H7 (cell line): Measurements from ENCODE around the gene FKBP14. TPM values are rescaled to one million over a fixed set of nuclear protein-coding genes. Genes with fewer than 3 reads are reported as not detected.
A peak's percentile ranks its signal among the peaks of the same experiment; 100 is the strongest.

Experiments used
- DNase-seq: peaks from one replicate; pipeline ENCODE4 v3.0.0; 2012
- H3K27me3 ChIP-seq: 2 replicates; pipeline ENCODE4 v1.6.0; 2011; ENCODE audit warnings: mild to moderate bottlenecking, low read length; ENCODE audit not compliant: control insufficient read depth, insufficient read depth
- H3K36me3 ChIP-seq: replicated peaks from 2 replicates; pipeline ENCODE4 v1.5.1; 2011; ENCODE audit warnings: low read length; ENCODE audit not compliant: control insufficient read depth, insufficient read depth
- H3K4me3 ChIP-seq: 2 replicates; pipeline ENCODE4 v1.5.1; 2011; ENCODE audit warnings: low read depth, mild to moderate bottlenecking, control low read depth, low read length, moderate library complexity; ENCODE audit not compliant: insufficient read depth
- total RNA-seq: library from RNA; depleted of rRNA; stranded (reverse); fragments of >200 nt; shearing (Covaris generic); gene quantifications from 2 replicates; pipeline ENCODE4 v1.2.3, GENCODE V29; 2014

Gene FKBP14
- total RNA-seq, 1 experiment from 2014 or later = 12.5 TPM

- Histone ChIP-seq H3K36me3 (peaks cover 17% of the 10 kb centered on the region), H3K27me3 (no peaks in the 10 kb centered on the region), H3K4me3 (no peak overlapping the region)
- no peak for DNase-seq
Observed at GRCh38 chr7:30047124-30047523, 20.6 kb upstream of the FKBP14 start.

- DNase-seq = no peak
- Histone ChIP-seq H3K4me3 (no peak overlapping the region), H3K36me3 (peaks cover 15% of the 10 kb centered on the region), H3K27me3 (no peaks in the 10 kb centered on the region)
Observed at GRCh38 chr7:30046127-30046770, 19.7 kb upstream of the FKBP14 start.

- Histone ChIP-seq H3K27me3 (no peaks in the 10 kb centered on the region), H3K36me3 (peaks cover 9% of the 10 kb centered on the region), H3K4me3 (no peak overlapping the region)
- DNase-seq = no peak
Observed at GRCh38 chr7:30041526-30042269, 15.2 kb upstream of the FKBP14 start.

GRCh38 chr7:30040938-30041337 is 14.4 kb upstream of the FKBP14 start:
- Histone ChIP-seq H3K27me3 (no peaks in the 10 kb centered on the region), H3K36me3 (peaks cover 3% of the 10 kb centered on the region; the same call in 1 of the 2 replicates), H3K4me3 (no peak overlapping the region)
- no peak for DNase-seq

GRCh38 chr7:30038196-30038980 is 11.9 kb upstream of the FKBP14 start:
- no peaks in the 10 kb centered on the region for H3K27me3 ChIP-seq
- DNase-seq = no peak
- no peaks in the 10 kb centered on the region for H3K36me3 ChIP-seq
- no peak overlapping the region for H3K4me3 ChIP-seq

GRCh38 chr7:30036220-30036619 is 9.7 kb upstream of the FKBP14 start:
- no peaks in the 10 kb centered on the region for H3K36me3 ChIP-seq
- no peak overlapping the region for H3K4me3 ChIP-seq
- H3K27me3 ChIP-seq = no peaks in the 10 kb centered on the region
- no peak for DNase-seq

GRCh38 chr7:30034501-30034900 is 8.0 kb upstream of the FKBP14 start:
- Histone ChIP-seq H3K27me3 (no peaks in the 10 kb centered on the region), H3K36me3 (no peaks in the 10 kb centered on the region), H3K4me3 (no peak overlapping the region)
- DNase-seq = no peak

GRCh38 chr7:30032310-30033125 is 6.0 kb upstream of the FKBP14 start:
- no peaks in the 10 kb centered on the region for H3K36me3 ChIP-seq
- no peak for DNase-seq
- no peaks in the 10 kb centered on the region for H3K27me3 ChIP-seq
- H3K4me3 ChIP-seq = no peak overlapping the region

- H3K27me3 ChIP-seq = no peaks in the 10 kb centered on the region
- H3K4me3 ChIP-seq = peak overlapping the region; percentile 79; the same call in 1 of the 2 replicates
- no peaks in the 10 kb centered on the region for H3K36me3 ChIP-seq
- DNase-seq = peak; percentile 26
Observed at GRCh38 chr7:30029696-30030095, 3.2 kb upstream of the FKBP14 start.

GRCh38 chr7:30028749-30029635 is 2.5 kb upstream of the FKBP14 start:
- Histone ChIP-seq H3K36me3 (no peaks in the 10 kb centered on the region), H3K27me3 (no peaks in the 10 kb centered on the region), H3K4me3 (peak overlapping the region; percentile 79)
- DNase-seq = peak; percentile 78

GRCh38 chr7:30028216-30028748 is 1.8 kb upstream of the FKBP14 start, which contains the start of gene PLEKHA8:
Gene PLEKHA8 (plus strand): TSS chr7:30028412. CDS start chr7:30028763, 351 bp downstream.
- Histone ChIP-seq H3K27me3 (no peaks in the 10 kb centered on the region), H3K36me3 (no peaks in the 10 kb centered on the region), H3K4me3 (peak within 1 kb of the TSS; percentile 79)
- DNase-seq = peak; percentile 93

GRCh38 chr7:30027740-30028215 is 1.3 kb upstream of the FKBP14 start:
- H3K4me3 ChIP-seq = peak overlapping the region; percentile 79
- no peaks in the 10 kb centered on the region for H3K36me3 ChIP-seq
- H3K27me3 ChIP-seq = no peaks in the 10 kb centered on the region
- DNase-seq = no peak

- no peaks in the 10 kb centered on the region for H3K27me3 ChIP-seq
- H3K36me3 ChIP-seq = no peaks in the 10 kb centered on the region
- DNase-seq = no peak
- peak overlapping the region; percentile 79 for H3K4me3 ChIP-seq
Observed at GRCh38 chr7:30027065-30027456, 559 bp upstream of the FKBP14 start.
